GM18505 (cell line): ENCODE data around the gene SEC24C.
A peak's percentile ranks its signal among the peaks of the same experiment; 100 is the strongest.
"Not testable (repeated sequence)": the region's sequence is repeated elsewhere in the genome, so short reads cannot be mapped to it uniquely, and the experiment has no call there.

Experiments used
- ATAC-seq: cut with Tn5 transposase; IDR thresholded peaks from one replicate; pipeline ENCODE4 v1.9.1; 2021; ENCODE audit not compliant: unreplicated experiment
- POLR2A ChIP-seq: IDR thresholded peaks from 4 replicates; pipeline ENCODE4 v1.6.1; 2011; ENCODE audit warnings: borderline replicate concordance; ENCODE audit not compliant: insufficient read depth, insufficient read length; ENCODE audit errors: extremely low read depth

The SEC24C gene

DNA sequence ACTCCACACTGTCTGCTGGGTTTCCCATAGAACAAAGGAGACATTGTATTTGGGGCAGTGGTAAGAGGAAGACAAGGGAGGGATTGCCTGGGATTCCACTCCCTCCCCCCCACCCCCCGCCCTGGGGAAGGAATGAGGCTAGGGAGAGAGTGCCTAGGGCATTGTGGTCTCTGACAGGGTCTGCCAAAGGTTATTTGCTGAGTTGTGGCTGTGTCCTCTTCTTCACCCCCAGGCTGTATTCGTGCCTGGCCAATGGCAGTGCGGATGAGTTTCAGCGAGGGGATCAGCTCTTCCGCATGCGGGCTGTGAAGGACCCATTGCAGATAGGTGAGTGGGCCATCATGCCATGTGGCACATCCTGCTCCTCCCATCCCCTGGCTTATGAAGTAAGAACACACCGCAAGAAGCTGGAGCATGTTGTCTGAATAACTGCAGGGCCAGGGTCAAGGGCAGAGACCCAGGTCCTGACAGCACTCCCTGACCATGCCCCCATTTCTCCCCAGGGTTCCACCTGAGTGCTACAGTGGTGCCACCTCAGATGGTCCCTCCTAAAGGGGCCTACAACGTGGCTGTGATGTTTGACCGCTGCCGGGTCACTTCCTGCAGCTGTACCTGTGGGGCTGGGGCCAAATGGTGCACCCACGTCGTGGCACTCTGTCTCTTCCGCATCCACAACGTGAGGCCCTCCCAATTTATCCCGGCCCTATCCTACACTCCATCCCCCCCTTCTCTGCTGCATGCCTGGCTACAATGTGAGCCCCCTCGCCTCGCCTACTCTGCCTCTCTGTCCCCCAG lies 44.9 kb downstream of the SEC24C start:
- no peak for ATAC-seq
- no peak for TF ChIP-seq POLR2A

DNA sequence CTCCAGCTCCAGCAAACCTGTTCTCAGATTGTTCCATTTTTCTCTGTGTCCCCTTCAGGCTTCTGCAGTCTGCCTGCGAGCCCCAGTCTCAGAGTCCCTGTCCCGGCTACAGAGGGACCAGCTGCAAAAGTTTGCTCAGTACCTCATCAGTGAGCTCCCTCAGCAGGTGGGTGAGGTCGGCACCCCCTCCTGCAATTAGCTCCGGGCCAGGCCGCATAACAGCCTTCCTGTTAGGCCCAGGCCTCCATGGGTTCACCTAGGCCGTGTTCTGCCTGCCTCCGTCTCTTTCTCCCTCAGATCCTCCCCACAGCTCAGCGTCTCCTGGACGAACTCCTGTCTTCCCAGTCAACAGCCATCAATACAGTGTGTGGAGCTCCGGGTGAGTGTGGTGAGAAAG lies 45.5 kb downstream of the SEC24C start:
- no peak for ATAC-seq
- no peak for TF ChIP-seq POLR2A

DNA sequence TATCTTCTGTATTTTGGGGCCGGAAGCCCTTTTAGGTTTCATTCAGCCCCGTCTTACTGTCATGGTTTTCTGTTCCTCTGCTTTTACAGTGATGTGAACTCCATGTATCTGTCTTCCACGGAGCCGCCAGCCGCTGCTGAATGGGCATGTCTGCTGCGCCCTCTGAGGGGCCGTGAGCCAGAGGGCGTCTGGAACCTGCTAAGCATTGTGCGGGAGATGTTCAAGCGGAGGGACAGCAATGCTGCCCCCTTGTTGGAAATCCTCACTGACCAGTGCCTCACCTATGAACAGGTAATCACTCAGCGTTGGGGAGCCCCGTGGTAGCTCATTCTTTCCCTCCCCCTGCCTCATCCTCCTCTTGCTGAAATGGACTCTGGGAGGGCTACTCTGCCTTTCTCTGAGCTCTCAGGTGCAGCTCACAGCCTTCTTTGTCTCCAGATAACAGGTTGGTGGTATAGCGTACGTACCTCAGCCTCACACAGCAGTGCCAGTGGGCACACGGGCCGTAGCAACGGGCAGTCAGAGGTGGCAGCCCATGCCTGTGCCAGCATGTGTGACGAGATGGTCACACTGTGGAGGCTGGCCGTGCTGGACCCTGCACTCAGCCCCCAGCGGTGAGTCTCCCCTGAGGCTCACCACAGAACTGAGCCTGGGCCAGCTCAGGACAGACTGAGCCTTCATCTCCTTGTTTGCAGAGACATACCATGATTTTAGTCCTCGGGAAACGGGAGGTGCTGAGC lies 46.9 kb downstream of the SEC24C start:
- ATAC-seq, result no peak
- no peak for TF ChIP-seq POLR2A

DNA sequence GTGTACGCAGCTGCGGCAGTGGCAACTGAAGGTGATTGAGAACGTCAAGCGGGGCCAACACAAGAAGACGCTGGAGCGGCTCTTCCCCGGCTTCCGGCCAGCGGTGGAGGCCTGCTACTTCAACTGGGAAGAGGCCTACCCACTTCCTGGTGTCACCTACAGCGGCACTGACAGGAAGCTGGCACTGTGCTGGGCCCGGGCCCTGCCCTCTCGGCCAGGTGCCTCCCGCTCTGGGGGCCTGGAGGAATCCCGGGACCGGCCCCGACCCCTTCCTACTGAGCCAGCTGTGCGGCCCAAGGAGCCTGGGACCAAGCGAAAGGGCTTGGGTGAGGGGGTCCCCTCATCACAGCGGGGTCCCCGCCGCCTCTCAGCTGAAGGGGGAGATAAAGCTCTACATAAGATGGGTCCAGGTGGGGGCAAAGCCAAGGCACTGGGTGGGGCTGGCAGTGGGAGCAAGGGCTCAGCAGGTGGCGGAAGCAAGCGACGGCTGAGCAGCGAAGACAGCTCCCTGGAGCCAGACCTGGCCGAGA lies 47.8 kb downstream of the SEC24C start:
- TF ChIP-seq POLR2A, result no peak
- no peak for ATAC-seq

DNA sequence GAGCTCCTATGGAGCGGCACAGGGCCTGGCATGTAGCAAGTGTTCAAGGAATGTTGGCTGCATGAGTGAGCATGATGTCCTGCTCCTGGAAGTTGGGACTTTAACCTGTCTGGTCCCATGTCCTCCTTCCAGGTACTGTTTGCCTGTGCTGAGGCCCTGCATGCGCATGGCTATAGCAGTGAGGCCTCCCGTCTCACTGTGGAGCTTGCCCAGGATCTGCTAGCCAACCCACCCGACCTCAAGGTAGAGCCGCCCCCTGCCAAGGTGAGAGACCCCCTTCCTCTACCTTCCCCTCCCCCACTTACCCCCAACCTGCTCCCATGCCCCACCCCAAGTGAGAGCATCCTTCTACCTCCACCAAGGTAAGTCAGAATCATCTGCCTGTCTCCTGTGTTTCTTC lies 49.3 kb downstream of the SEC24C start:
- no peak for TF ChIP-seq POLR2A
- ATAC-seq, result no peak

DNA sequence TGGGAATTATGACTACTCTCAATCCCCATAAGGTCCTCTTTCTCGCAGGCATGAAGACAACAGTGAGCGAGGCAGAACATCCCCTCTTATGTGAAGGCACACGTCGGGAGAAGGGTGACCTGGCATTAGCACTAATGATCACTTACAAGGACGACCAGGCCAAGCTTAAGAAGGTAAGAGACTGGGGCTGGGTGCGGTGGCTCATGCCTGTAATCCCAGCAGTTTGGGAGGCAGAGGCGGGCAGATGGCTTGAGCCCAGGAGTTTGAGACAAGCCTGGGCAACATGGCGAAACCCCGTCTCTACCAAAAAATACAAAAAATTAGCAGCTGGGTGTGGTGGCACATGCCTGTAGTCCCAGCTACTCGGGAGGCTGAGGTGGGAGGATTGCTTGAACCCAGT lies 51.3 kb downstream of the SEC24C start:
- ATAC-seq, result not testable (repeated sequence)

DNA sequence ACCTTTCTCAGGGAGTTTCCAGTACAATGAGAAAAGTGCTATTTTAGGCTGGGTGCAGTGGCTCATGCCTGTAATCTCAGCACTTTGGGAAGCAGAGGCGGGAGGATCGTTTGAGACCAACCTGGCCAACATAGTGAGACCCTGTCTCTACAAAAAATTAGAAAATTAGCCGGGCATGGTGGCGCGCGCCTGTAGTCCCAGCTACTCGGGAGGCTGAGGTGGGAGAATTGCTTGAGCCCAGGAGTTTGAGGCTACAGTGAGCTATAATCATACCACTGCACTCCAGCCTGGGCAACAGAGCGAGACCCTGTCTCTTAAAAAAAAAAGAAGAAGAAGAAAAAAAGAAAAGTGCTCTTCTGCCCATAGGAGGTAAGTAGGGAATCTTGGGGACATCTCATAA lies 51.9 kb downstream of the SEC24C start:
- not testable (repeated sequence) for ATAC-seq

DNA sequence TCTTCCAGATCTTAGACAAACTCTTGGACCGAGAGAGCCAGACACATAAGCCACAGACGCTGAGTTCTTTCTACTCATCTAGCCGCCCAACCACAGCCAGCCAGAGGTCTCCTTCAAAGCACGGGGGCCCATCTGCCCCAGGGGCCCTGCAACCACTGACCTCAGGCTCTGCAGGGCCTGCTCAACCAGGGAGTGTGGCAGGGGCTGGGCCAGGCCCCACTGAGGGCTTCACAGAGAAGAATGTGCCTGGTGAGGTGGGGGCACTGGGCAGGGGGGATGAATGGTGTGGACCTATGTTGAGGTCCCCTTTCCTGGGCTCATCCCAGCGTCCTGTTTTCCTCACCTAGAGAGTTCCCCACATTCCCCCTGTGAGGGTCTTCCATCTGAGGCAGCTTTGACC lies 52.6 kb downstream of the SEC24C start:
- no peak for ATAC-seq
- peak; percentile 4 for TF ChIP-seq POLR2A

DNA sequence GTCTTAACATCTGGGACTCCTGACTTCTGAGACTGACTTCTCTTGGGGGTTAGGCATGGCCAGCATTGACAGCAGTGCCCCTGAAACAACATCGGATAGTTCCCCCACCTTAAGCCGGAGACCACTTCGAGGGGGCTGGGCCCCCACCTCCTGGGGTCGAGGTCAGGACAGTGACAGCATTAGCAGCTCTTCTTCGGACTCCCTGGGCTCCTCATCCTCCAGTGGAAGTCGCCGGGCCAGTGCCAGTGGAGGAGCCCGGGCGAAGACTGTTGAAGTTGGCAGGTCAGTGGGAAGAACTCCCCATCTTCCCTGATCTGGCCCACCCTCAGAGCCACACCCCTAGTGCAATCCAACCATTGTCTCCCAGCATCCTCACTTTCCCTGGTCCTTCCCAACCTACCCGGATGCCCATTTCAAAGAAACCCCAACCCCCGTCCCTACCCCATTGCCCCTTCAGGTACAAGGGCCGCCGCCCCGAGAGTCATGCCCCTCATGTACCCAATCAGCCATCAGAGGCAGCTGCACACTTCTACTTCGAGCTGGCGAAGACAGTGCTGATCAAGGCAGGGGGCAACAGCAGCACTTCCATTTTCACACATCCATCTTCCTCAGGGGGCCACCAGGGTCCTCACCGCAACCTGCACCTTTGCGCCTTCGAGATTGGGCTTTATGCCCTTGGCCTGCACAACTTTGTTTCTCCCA lies 53.3 kb downstream of the SEC24C start:
- ATAC-seq, result no peak
- TF ChIP-seq POLR2A, result no peak

DNA sequence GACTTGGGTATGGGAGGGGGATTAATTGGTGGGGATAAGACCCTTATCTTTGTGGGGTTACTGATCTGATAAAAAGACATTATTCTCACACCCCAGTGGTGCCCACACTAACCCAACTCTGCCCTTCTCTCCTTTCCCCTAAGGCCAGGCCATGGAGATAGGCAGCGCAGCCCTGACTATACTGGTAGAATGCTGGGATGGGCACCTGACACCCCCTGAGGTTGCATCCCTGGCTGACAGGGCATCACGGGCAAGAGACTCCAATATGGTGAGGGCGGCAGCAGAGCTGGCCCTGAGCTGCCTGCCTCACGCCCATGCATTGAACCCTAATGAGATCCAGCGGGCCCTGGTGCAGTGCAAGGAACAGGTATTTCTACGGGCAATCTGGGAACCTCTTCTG lies 53.9 kb downstream of the SEC24C start:
- TF ChIP-seq POLR2A, result no peak
- ATAC-seq, result no peak

DNA sequence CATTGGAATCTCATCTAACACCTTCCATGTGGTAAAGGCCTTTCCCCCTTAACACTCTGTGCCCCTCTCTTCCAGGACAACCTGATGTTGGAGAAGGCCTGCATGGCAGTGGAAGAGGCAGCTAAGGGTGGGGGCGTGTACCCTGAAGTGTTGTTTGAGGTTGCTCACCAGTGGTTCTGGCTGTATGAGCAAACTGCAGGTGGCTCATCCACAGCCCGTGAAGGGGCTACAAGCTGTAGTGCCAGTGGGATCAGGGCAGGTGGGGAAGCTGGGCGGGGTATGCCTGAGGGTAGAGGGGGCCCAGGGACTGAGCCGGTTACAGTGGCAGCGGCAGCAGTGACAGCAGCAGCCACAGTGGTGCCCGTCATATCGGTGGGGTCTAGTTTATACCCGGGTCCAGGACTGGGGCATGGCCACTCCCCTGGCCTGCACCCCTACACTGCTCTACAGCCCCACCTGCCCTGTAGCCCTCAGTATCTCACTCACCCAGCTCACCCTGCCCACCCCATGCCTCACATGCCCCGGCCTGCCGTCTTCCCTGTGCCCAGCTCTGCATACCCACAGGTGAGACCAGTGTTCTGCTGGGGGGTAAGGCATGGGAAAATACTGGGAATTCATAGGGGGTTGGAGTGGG lies 54.9 kb downstream of the SEC24C start:
- ATAC-seq, result no peak
- no peak for TF ChIP-seq POLR2A

DNA sequence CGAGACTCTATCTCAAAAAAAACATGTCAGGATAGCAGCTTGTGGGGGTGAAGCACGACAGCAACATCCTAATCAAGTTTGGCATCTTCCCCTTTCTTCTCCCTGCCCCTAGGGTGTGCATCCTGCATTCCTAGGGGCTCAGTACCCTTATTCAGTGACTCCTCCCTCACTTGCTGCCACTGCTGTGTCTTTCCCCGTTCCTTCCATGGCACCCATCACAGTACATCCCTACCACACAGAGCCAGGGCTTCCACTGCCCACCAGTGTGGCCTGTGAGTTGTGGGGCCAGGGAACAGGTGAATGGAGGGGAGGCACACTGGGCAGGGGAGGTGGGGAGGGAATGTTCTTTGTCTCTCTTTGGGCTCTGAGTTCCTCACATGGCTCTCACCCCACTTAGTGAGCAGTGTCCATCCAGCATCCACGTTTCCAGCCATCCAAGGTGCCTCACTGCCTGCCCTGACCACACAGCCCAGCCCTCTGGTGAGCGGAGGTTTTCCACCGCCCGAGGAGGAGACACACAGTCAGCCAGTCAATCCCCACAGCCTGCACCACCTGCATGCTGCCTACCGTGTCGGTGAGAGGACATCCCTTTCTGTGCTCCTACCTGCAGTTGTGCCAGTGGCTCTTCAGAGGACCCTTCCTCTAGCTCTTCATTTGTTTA lies 55.9 kb downstream of the SEC24C start:
- no peak for ATAC-seq
- peak; percentile 24 for TF ChIP-seq POLR2A

DNA sequence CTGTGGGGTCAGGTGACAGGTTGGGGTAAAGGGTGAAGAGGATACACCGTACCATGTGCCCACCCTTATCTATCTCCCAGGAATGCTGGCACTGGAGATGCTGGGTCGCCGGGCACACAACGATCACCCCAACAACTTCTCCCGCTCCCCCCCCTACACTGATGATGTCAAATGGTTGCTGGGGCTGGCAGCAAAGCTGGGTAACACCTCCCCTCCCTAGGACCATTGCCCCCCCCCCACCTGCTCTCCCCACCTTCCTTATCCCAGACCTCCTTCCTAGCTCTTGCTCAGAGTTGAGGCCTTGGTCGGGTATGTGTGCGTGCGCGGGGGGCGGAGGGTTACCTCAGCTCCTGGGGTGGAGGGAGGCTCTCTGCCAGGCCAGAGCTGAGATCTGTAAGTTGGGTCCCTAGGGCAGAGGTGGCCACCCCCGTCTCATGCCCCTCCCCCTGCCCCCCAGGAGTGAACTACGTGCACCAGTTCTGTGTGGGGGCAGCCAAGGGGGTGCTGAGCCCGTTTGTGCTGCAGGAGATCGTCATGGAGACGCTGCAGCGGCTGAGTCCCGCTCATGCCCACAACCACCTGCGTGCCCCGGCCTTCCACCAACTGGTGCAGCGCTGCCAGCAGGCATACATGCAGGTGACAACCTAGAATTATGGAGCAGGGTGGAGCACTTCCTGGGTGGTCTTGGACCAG lies 56.5 kb downstream of the SEC24C start:
- ATAC-seq, result no peak
- no peak for TF ChIP-seq POLR2A

DNA sequence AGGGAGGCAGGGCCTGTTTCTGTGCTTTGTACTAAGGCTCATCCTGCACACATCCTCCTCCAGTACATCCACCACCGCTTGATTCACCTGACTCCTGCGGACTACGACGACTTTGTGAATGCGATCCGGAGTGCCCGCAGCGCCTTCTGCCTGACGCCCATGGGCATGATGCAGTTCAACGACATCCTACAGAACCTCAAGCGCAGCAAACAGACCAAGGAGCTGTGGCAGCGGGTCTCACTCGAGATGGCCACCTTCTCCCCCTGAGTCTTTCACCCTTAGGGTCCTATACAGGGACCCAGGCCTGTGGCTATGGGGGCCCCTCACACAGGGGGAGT lies 57.0 kb downstream of the SEC24C start:
- no peak for TF ChIP-seq POLR2A

More for the DNA sequence above, 57.0 kb downstream of the SEC24C start:
- ATAC-seq, result no peak
